UCSD-AML1 (cell line): ENCODE data around the gene HOOK1.
"Not testable (repeated sequence)": the region's sequence is repeated elsewhere in the genome, so short reads cannot be mapped to it uniquely, and the experiment has no call there.

ENCODE experiments used
- DNase-seq: peaks from one replicate; lab custom pipeline; 2025; ENCODE audit not compliant: unreplicated experiment; lab: John Stamatoyannopoulos, UW

Gene HOOK1

GRCh38 chr1:59819566-59820438 lies 5.1 kb downstream of the HOOK1 start:
- DNase-seq = no peak

GRCh38 chr1:59827055-59827643 lies 12.4 kb downstream of the HOOK1 start:
- DNase-seq = no peak

GRCh38 chr1:59828160-59828559 lies 13.4 kb downstream of the HOOK1 start:
- no peak for DNase-seq

DNA sequence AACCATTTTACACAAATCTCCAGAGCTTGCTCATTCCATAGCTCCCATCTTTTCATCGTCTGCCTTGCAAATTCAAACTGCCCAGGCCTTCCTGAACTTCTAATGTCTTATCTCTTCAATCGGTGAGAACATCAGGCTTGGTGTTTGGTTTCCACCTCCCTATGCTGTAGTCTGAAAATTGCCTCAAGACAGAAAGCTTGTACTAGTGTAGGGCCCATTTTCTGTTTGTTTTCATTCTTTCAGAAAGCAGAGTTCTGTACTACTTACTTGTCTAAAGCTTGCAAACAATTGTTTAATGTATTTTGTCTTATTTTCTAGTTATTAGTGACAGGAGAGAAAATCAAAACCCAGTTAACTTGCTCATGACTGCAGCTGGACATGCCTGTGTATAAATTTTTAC lies 16.8 kb downstream of the HOOK1 start:
- DNase-seq = no peak

- no peak for DNase-seq
These were observed 18.3 kb downstream of the HOOK1 start for GRCh38 chr1:59833022-59833421.

DNA sequence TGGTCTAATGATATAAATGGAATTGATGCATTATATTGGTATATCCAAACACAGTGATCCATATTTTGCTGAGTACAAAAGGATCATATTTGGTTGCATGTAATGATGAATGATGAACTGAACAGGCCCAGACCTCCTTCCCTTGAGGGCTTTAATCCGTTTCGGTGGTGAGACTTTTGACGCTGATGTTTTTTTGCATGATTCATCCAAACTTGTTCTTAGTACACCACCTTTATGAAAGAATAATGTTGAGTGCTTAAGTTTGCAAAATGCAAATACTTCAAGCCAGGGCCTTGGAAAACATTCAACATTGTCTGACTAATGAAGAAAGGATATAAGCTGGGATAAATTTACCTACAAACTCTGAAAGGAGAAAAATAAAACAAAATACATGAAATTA lies 19.2 kb downstream of the HOOK1 start:
- no peak for DNase-seq

DNA sequence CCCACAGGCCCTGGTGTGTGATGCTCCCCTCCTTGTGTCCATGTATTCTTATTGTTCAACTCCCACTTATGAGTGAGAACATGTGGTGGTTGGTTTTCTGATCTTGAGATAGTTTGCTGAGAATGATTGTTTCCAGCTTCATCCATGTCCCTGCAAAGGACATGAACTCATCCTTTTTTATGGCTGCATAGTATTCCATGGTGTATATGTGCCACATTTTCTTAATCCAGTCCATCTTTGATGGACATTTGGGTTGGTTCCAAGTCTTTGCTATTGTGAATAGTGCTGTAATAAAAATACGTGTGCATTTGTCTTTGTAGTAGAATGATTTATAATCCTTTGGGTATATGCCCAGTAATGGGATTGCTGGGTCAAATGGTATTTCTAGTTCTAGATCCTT lies 23.1 kb downstream of the HOOK1 start:
- not testable (repeated sequence) for DNase-seq

- DNase-seq = no peak
These were observed 30.3 kb downstream of the HOOK1 start for GRCh38 chr1:59845091-59845490.

GRCh38 chr1:59846209-59846894 lies 31.6 kb downstream of the HOOK1 start:
- no peak for DNase-seq

GRCh38 chr1:59846895-59847282 lies 32.1 kb downstream of the HOOK1 start:
- no peak for DNase-seq

DNA sequence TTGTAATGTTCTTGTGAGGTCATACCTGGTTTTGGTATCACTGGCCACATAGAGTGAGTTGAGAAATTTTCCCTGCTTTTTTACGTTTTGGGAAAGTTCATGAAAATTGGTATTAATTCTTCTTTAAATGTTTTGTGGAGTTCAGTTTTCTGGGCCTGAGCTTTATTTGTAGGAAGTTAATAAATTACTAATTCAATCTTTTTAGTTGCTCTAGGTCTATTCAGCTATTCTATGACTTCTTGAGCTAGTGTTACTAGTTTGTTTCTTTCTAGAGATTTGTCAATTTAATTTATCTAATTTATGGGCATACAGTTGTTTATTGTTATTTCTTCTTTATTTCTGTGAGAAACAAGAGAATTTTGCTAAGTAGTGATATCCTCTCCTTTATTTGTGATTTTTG lies 37.4 kb downstream of the HOOK1 start:
- no peak for DNase-seq

- DNase-seq = not testable (repeated sequence)
These were observed 40.5 kb downstream of the HOOK1 start for GRCh38 chr1:59855297-59855696.

GRCh38 chr1:59856725-59857338 lies 42.1 kb downstream of the HOOK1 start:
- DNase-seq = no peak

GRCh38 chr1:59857679-59858354 lies 43.1 kb downstream of the HOOK1 start:
- DNase-seq = no peak

DNA sequence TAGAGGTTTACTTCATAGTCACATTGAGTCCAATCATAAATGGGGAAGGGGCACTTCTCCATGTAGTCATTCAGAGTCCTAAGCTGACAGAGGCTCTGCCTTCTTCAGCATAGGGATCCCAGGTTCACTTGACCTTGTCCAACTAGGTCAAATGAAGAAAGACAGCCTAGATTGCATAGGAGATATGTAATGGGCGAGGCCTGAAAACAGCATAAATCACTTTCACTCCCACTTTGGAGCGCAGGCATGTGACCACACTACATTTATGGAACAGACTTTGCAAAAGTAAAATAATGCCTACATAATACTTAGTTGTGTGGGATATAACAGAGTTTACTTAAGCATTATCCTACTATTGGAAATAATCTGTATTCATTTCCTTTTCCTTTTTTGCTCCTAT lies 51.7 kb downstream of the HOOK1 start:
- no peak for DNase-seq

DNA sequence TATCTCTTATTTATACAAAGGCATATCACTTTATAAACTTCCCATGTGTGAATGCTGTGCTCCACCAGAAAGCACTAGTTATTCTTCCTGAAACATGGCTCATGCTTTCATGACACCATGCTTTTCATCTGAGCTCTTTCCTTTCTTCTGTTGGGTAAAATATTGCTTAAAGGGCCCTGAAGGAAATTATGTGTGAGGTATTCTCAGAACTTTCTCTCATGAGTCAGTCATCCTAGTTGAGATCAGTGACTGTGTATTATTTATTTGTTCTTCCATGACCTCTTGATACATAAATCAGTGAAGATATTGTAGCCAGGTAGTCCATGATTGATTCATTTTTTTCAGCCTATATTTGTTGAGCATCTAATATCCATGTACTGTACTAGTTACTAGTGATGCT lies 57.0 kb downstream of the HOOK1 start:
- DNase-seq = no peak

DNA sequence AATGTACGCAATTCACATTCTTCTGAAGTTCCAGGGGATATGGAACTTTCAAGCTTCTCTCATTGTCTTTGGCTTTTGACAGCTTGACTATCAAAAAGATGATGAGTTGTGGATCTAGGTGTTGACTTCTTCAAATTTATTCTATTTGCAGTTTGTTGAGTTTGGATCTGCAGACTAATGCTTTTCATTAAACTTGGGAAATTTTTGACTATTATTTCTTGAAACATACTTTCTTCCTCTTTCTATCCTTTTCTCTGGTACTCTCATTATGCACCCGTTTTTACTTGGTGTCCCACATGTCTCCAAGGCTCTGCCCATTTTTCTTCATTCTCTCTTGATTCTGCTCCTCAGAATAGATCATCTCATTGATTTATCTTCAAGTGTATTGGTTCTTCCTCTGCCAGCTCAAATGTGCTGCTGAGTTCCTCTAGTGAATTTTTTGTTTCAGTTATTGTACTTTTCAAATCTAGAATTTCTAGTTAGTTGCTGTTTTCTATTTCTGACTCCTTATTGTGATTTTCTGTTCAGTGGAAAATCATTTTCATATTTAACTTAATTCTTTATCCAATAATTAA lies 62.4 kb downstream of the HOOK1 start:
- DNase-seq = no peak

GRCh38 chr1:59878370-59878769 lies 63.6 kb downstream of the HOOK1 start:
- DNase-seq = no peak

- peak; percentile 17 for DNase-seq
These were observed 64.8 kb downstream of the HOOK1 start for GRCh38 chr1:59879574-59879973.

- no peak for DNase-seq
These were observed 65.3 kb downstream of the HOOK1 start for GRCh38 chr1:59879996-59880505.

- DNase-seq = no peak
These were observed 66.0 kb downstream of the HOOK1 start for GRCh38 chr1:59880735-59881134.
